ENCODE results near the gene CAB39. TPM values are rescaled to one million over a fixed set of nuclear protein-coding genes. Genes with fewer than 3 reads are reported as not detected.

Gene CAB39
- total and polyA plus RNA-seq, 2 donors from 2014 or later = 39.1 to 77.6 TPM

- Histone ChIP-seq H3K4me1 (ENCODE audit: control insufficient read depth in 2 of 3, insufficient read depth in 2 of 3, low read depth in 1 of 3, low read length in 3 of 3) (no peaks in the 10 kb centered on the region), H3K9me3 (ENCODE audit: control insufficient read depth in 2 of 3, insufficient read depth in 1 of 3, low read length in 3 of 3) (no peaks in the 10 kb centered on the region), H3K27ac (ENCODE audit: low read depth in 2 of 2, low read length in 2 of 2) (no peak overlapping the region), H3K4me3 (ENCODE audit: low read length in 3 of 3) (no peak overlapping the region), H3K9ac (ENCODE audit: low read length in 3 of 3) (no peak overlapping the region), H3K27me3 (ENCODE audit: control insufficient read depth, insufficient read depth, low read length) (no peaks in the 10 kb centered on the region), H3K36me3 (ENCODE audit: control insufficient read depth in 2 of 3, insufficient read depth in 3 of 3, low read length in 3 of 3) (no peaks in the 10 kb centered on the region)
- intact Hi-C loops (cut with DNase I) = no loop called here
- peak in 1 of 5 donors; percentile 20 for DNase-seq
- no peak for TF ChIP-seq CTCF (IDR thresholded peaks at IDR 0.05; ENCODE audit: borderline replicate concordance, extremely low read depth, insufficient read depth)
- FAIRE-seq = no peak
Observed at GRCh38 chr2:230706966-230707365, 5.7 kb upstream of the CAB39 start.

GRCh38 chr2:230708204-230708603 lies 4.4 kb upstream of the CAB39 start:
- Histone ChIP-seq H3K27me3 (ENCODE audit: control insufficient read depth, insufficient read depth, low read length) (no peaks in the 10 kb centered on the region), H3K27ac (ENCODE audit: low read depth in 2 of 2, low read length in 2 of 2) (no peak overlapping the region), H3K4me1 (ENCODE audit: control insufficient read depth in 2 of 3, insufficient read depth in 2 of 3, low read depth in 1 of 3, low read length in 3 of 3) (no peaks in the 10 kb centered on the region), H3K36me3 (ENCODE audit: control insufficient read depth in 2 of 3, insufficient read depth in 3 of 3, low read length in 3 of 3) (no peaks in the 10 kb centered on the region), H3K4me3 (ENCODE audit: low read length in 3 of 3) (no peak overlapping the region), H3K9me3 (ENCODE audit: control insufficient read depth in 2 of 3, insufficient read depth in 1 of 3, low read length in 3 of 3) (no peaks in the 10 kb centered on the region), H3K9ac (ENCODE audit: low read length in 3 of 3) (no peak overlapping the region)
- no peak for DNase-seq
- no peak for FAIRE-seq
- TF ChIP-seq CTCF (IDR thresholded peaks at IDR 0.05; ENCODE audit: borderline replicate concordance, extremely low read depth, insufficient read depth) = no peak
- intact Hi-C loops (cut with DNase I) = no loop called here

GRCh38 chr2:230711224-230711623 lies 1.4 kb upstream of the CAB39 start:
- Histone ChIP-seq H3K27me3 (ENCODE audit: control insufficient read depth, insufficient read depth, low read length) (no peaks in the 10 kb centered on the region), H3K36me3 (ENCODE audit: control insufficient read depth in 2 of 3, insufficient read depth in 3 of 3, low read length in 3 of 3) (no peaks in the 10 kb centered on the region), H3K4me1 (ENCODE audit: control insufficient read depth in 2 of 3, insufficient read depth in 2 of 3, low read depth in 1 of 3, low read length in 3 of 3) (peaks cover 3 to 11% (median 4%) of the 10 kb centered on the region in 3 donors), H3K9me3 (ENCODE audit: control insufficient read depth in 2 of 3, insufficient read depth in 1 of 3, low read length in 3 of 3) (no peaks in the 10 kb centered on the region), H3K9ac (ENCODE audit: low read length in 3 of 3) (no peak overlapping the region), H3K27ac (ENCODE audit: low read depth in 2 of 2, low read length in 2 of 2) (no peak overlapping the region), H3K4me3 (ENCODE audit: low read length in 3 of 3) (no peak overlapping the region)
- no peak for FAIRE-seq
- intact Hi-C loops (cut with DNase I) = no loop called here
- DNase-seq = peak in 1 of 5 donors; percentile 63
- TF ChIP-seq CTCF (IDR thresholded peaks at IDR 0.05; ENCODE audit: borderline replicate concordance, extremely low read depth, insufficient read depth) = no peak

All from kidney (tissue), 14 donors.